Rectal smooth muscle tissue (tissue), 1 donor: ENCODE data around the gene BHLHE23.
A peak's percentile ranks its signal among the peaks of the same experiment; 100 is the strongest.

ENCODE experiments used
- H3K27ac ChIP-seq: one replicate; pipeline ENCODE4 v1.7.0; 2013; ENCODE audit warnings: low read depth, low read length, inconsistent platforms
- H3K27me3 ChIP-seq: one replicate; pipeline ENCODE4 v1.7.0; 2013; ENCODE audit warnings: low read length; ENCODE audit not compliant: control insufficient read depth, insufficient read depth
- H3K36me3 ChIP-seq: one replicate; pipeline ENCODE4 v1.7.0; 2013; ENCODE audit warnings: low read length; ENCODE audit not compliant: control insufficient read depth, insufficient read depth
- H3K4me1 ChIP-seq: one replicate; pipeline ENCODE4 v1.7.0; 2013; ENCODE audit warnings: low read length; ENCODE audit not compliant: control insufficient read depth, insufficient read depth
- H3K4me3 ChIP-seq: one replicate; pipeline ENCODE4 v1.7.0; 2013; ENCODE audit warnings: low read length
- H3K9ac ChIP-seq: one replicate; pipeline ENCODE4 v1.7.0; 2013; ENCODE audit warnings: low read length

The BHLHE23 gene

GRCh38 chr20:63027221-63027921 lies 20.6 kb upstream of the BHLHE23 start:
- no peak overlapping the region for H3K27ac ChIP-seq
- H3K4me3 ChIP-seq = no peak overlapping the region
- H3K4me1 ChIP-seq = no peaks in the 10 kb centered on the region
- H3K36me3 ChIP-seq = no peaks in the 10 kb centered on the region
- peaks cover 44% of the 10 kb centered on the region for H3K27me3 ChIP-seq
- no peak overlapping the region for H3K9ac ChIP-seq

GRCh38 chr20:63026582-63027165 lies 19.9 kb upstream of the BHLHE23 start:
- H3K9ac ChIP-seq = no peak overlapping the region
- H3K27me3 ChIP-seq = peaks cover 39% of the 10 kb centered on the region
- H3K4me3 ChIP-seq = no peak overlapping the region
- no peaks in the 10 kb centered on the region for H3K4me1 ChIP-seq
- no peaks in the 10 kb centered on the region for H3K36me3 ChIP-seq
- no peak overlapping the region for H3K27ac ChIP-seq

- Histone ChIP-seq H3K4me3 (peak overlapping the region; percentile 21), H3K9ac (no peak overlapping the region), H3K27ac (no peak overlapping the region), H3K27me3 (peaks cover 48% of the 10 kb centered on the region), H3K36me3 (no peaks in the 10 kb centered on the region), H3K4me1 (no peaks in the 10 kb centered on the region)
Observed at GRCh38 chr20:63025534-63026331, 19.0 kb upstream of the BHLHE23 start.

DNA sequence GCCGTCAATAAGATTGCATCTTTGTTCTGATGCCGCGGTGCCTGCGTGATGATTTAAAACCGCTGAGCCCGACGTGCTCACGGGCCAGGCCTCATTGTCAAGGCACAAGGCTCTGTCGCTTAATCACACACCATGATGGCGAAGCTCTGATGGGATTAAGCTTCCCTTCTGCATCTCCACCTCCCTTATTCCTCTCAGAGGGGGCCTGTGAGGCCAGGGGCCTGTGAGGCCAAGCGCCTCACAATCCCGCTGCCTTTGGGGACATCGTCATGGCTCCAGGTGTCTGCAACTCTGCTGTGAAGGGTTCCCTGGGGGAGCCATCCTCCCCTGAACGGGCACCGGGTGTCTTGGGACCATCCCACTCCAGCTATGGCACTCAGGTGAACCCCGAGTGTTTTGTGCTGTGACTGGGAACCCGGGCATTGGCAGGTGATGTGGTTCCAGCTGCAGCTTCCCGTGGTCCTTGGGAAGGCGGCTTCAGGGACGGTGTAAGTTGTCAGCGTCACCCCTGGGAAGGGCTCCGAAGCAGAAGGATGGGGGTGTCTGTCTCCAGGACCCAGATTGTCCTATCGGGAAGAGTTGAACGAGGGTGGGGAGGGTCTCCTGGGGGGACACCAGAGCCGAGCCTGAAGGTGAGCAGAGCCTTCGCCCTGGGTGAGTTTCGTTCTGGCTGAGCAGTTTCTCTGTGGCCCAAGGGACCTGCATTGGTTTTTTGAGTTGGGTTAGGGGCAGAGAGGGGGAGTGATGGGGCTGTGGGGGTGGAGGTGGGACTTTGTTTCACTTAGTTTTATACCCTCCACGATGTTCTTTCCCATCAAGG lies 18.0 kb upstream of the BHLHE23 start:
- Histone ChIP-seq H3K4me3 (no peak overlapping the region), H3K9ac (no peak overlapping the region), H3K27me3 (peaks cover 45% of the 10 kb centered on the region), H3K4me1 (no peaks in the 10 kb centered on the region), H3K36me3 (no peaks in the 10 kb centered on the region), H3K27ac (no peak overlapping the region)

DNA sequence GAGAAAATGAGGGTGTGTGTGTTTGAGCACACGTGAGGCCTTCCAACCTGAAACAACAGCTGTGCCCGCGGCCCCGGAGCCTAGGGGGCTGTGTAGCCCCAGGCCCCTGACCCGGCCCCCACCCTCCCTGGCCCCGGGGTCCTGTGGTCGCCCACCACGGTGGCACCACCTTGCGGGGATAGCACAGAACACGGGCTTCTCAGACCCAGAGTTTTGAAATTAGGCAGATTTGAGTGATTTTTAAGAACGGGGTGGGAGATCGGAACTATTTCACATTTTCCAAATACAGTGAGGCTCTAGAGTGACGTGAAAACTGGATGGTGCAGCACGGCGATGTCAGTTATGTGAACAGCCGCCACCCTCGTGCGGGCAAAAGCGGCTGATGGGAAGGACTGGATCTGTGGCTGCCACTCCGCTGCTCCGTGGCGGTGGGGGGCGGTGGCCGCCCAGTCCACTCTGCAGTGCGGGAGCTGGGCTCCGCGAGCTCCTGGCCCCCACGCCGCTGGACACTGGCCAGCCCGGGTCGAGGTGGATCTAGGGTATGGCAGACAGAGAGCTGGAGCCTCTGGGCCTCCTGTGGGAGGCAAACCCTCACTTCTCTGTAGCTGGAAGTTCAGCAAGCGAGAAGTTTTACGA lies 17.3 kb upstream of the BHLHE23 start:
- Histone ChIP-seq H3K4me3 (no peak overlapping the region), H3K4me1 (no peaks in the 10 kb centered on the region), H3K27ac (no peak overlapping the region), H3K27me3 (peaks cover 40% of the 10 kb centered on the region), H3K36me3 (no peaks in the 10 kb centered on the region), H3K9ac (no peak overlapping the region)

DNA sequence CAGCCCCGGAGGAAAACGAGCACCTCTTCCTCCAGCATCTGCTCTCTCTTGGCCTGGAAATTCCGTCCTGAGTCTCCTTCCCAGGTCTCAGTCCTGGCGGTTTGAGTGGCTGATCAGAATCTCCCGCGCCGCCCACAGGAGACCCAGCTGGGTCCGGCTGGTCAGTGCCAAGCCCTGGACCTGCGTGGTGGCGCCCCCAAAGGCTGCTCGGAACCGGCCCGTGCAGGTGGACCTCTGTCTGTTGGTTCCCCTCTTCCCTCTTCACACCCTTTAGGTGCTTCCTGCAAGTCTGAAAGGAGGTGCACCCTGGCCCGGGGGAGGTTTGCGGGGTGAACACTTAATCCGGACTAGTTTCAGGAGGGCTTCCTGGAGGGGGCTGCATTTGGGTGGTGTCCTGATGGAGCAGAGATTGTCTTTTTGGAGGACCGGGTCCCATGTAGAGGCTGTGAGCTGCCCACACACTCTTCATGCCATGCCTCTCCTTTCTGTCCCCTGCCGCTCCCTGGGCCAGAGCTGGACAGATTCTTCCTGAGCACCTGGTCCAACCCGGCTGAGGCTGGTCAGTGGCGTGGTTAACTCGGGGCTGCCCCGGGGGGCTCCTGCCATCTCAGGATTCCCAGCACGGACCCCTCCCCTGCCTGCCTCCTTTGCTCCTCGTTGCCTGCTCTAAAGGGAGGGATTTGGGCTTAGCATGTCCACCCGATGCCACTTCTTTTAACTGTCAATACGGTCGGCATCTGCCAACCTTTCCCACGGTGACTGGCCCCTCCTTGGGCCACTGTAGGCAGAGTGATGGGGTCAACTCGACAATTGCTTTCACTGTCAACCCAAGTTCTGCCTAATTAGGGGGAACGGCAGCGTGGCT lies 16.5 kb upstream of the BHLHE23 start:
- Histone ChIP-seq H3K9ac (no peak overlapping the region), H3K27ac (no peak overlapping the region), H3K4me3 (no peak overlapping the region), H3K4me1 (no peaks in the 10 kb centered on the region), H3K27me3 (peaks cover 40% of the 10 kb centered on the region), H3K36me3 (no peaks in the 10 kb centered on the region)

GRCh38 chr20:63022501-63022900 lies 15.7 kb upstream of the BHLHE23 start:
- Histone ChIP-seq H3K9ac (no peak overlapping the region), H3K4me1 (no peaks in the 10 kb centered on the region), H3K27me3 (peaks cover 41% of the 10 kb centered on the region), H3K27ac (no peak overlapping the region), H3K4me3 (no peak overlapping the region), H3K36me3 (no peaks in the 10 kb centered on the region)

- Histone ChIP-seq H3K27ac (no peak overlapping the region), H3K4me1 (no peaks in the 10 kb centered on the region), H3K4me3 (no peak overlapping the region), H3K36me3 (no peaks in the 10 kb centered on the region), H3K27me3 (peaks cover 39% of the 10 kb centered on the region), H3K9ac (no peak overlapping the region)
Observed at GRCh38 chr20:63021356-63022321, 14.9 kb upstream of the BHLHE23 start.

DNA sequence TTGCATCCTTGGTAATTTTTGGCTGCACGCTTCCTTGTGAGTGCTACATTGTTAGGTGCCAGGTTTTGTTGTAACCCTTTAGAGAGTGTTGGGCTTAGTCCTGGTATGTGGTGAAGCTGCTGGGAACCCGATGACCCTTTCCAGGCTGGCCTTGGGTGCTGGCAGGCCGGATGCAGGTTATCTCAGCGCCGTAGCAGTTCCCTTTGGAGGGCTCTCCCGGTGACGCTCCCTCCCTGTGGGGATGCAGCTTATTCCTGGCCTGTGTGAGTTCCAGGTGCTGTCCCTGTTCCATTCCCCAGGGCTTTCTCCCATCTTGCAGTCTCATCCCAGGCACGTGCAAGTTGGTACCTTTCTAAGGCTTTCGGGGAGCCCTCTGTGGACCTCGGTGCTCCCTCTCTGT lies 13.9 kb upstream of the BHLHE23 start:
- H3K27me3 ChIP-seq = peaks cover 36% of the 10 kb centered on the region
- no peaks in the 10 kb centered on the region for H3K4me1 ChIP-seq
- no peak overlapping the region for H3K9ac ChIP-seq
- H3K36me3 ChIP-seq = no peaks in the 10 kb centered on the region
- H3K4me3 ChIP-seq = no peak overlapping the region
- no peak overlapping the region for H3K27ac ChIP-seq

GRCh38 chr20:63017826-63018411 lies 11.2 kb upstream of the BHLHE23 start:
- Histone ChIP-seq H3K27ac (no peak overlapping the region), H3K27me3 (peaks cover 38% of the 10 kb centered on the region), H3K36me3 (no peaks in the 10 kb centered on the region), H3K4me3 (no peak overlapping the region), H3K9ac (no peak overlapping the region), H3K4me1 (no peaks in the 10 kb centered on the region)
